RWPE2 (cell line): ENCODE results near the gene LEAP2.

Experiments used
- ATAC-seq: fragments of 200-7000 bp; cut with Tn5 transposase; 3 replicates; pipeline ENCODE4 v1.9.1; 2021; ENCODE audit warnings: low read depth
- DNase-seq: peaks from one replicate; pipeline ENCODE4 v3.0.0-alpha.2; 2020; ENCODE audit warnings: low spot score
- H3K27ac ChIP-seq: fragments of 450-650 bp; 2 replicates; pipeline ENCODE4 v1.5.1; 2017; ENCODE audit warnings: mild to moderate bottlenecking; ENCODE audit not compliant: poor library complexity, severe bottlenecking
- H3K27me3 ChIP-seq: fragments of 250-450 bp; sonication (Bioruptor Pico); 2 replicates; pipeline ENCODE4 v1.5.1; 2021; ENCODE audit warnings: mild to moderate bottlenecking, moderate library complexity; ENCODE audit not compliant: insufficient read depth, poor library complexity, severe bottlenecking
- H3K36me3 ChIP-seq: fragments of 250-450 bp; sonication (Bioruptor Pico); 2 replicates; pipeline ENCODE4 v1.5.1; 2020; ENCODE audit warnings: low read depth, mild to moderate bottlenecking, moderate library complexity
- H3K4me1 ChIP-seq: fragments of 250-450 bp; sonication (Bioruptor Pico); 2 replicates; pipeline ENCODE4 v1.5.1; 2021; ENCODE audit warnings: mild to moderate bottlenecking, moderate library complexity; ENCODE audit not compliant: insufficient read depth, poor library complexity, severe bottlenecking
- H3K4me3 ChIP-seq: fragments of 250-450 bp; sonication (Bioruptor Pico); 2 replicates; pipeline ENCODE4 v1.5.1; 2021; ENCODE audit warnings: mild to moderate bottlenecking, moderate library complexity; ENCODE audit not compliant: severe bottlenecking
- H3K9me3 ChIP-seq: fragments of 250-450 bp; sonication (Bioruptor Pico); 2 replicates; pipeline ENCODE4 v1.5.1; 2021; ENCODE audit warnings: mild to moderate bottlenecking, moderate library complexity; ENCODE audit not compliant: severe bottlenecking
- CTCF ChIP-seq: fragments of 450-650 bp; IDR thresholded peaks from one replicate; pipeline ENCODE4 v1.5.1; 2017; ENCODE audit warnings: mild to moderate bottlenecking, moderate library complexity; ENCODE audit not compliant: poor library complexity, severe bottlenecking

The LEAP2 gene

GRCh38 chr5:132884548-132884947, 11.1 kb downstream of the LEAP2 start:
- Histone ChIP-seq H3K9me3 (no peaks in the 10 kb centered on the region), H3K27me3 (no peaks in the 10 kb centered on the region), H3K4me3 (no peak overlapping the region), H3K36me3 (peaks cover 96% of the 10 kb centered on the region), H3K4me1 (no peaks in the 10 kb centered on the region), H3K27ac (no peak overlapping the region)
- no peak for DNase-seq
- no peak for TF ChIP-seq CTCF
- ATAC-seq: no peak

GRCh38 chr5:132886064-132886823, 12.8 kb downstream of the LEAP2 start:
- peaks cover 94% of the 10 kb centered on the region for H3K36me3 ChIP-seq

GRCh38 chr5:132887283-132887682, 13.8 kb downstream of the LEAP2 start:
- H3K36me3 ChIP-seq: peaks cover 94% of the 10 kb centered on the region
- H3K4me3 ChIP-seq: no peak overlapping the region
- no peak for TF ChIP-seq CTCF
- no peaks in the 10 kb centered on the region for H3K4me1 ChIP-seq
- ATAC-seq (no peak), DNase-seq (no peak)
- no peaks in the 10 kb centered on the region for H3K27me3 ChIP-seq
- no peak overlapping the region for H3K27ac ChIP-seq
- no peaks in the 10 kb centered on the region for H3K9me3 ChIP-seq

More at GRCh38 chr5:132886064-132886823, 12.8 kb downstream of the LEAP2 start:
- no peak for TF ChIP-seq CTCF
- H3K9me3 ChIP-seq: no peaks in the 10 kb centered on the region
- DNase-seq (no peak), ATAC-seq (no peak)
- no peaks in the 10 kb centered on the region for H3K4me1 ChIP-seq
- no peak overlapping the region for H3K4me3 ChIP-seq
- H3K27me3 ChIP-seq: no peaks in the 10 kb centered on the region
- H3K27ac ChIP-seq: no peak overlapping the region

- TF ChIP-seq CTCF: no peak
- H3K27me3 ChIP-seq: no peaks in the 10 kb centered on the region
Observed at GRCh38 chr5:132889501-132889900, 16.0 kb downstream of the LEAP2 start.

GRCh38 chr5:132890817-132891216, 17.3 kb downstream of the LEAP2 start:
- H3K9me3 ChIP-seq: no peaks in the 10 kb centered on the region
- TF ChIP-seq CTCF: no peak
- no peaks in the 10 kb centered on the region for H3K4me1 ChIP-seq
- H3K27me3 ChIP-seq: no peaks in the 10 kb centered on the region
- peaks cover 98% of the 10 kb centered on the region for H3K36me3 ChIP-seq
- no peak for ATAC-seq
- DNase-seq: no peak
- no peak overlapping the region for H3K27ac ChIP-seq
- H3K4me3 ChIP-seq: no peak overlapping the region

More at GRCh38 chr5:132889501-132889900, 16.0 kb downstream of the LEAP2 start:
- Histone ChIP-seq H3K9me3 (no peaks in the 10 kb centered on the region), H3K27ac (no peak overlapping the region), H3K4me3 (no peak overlapping the region), H3K36me3 (peaks cover 94% of the 10 kb centered on the region), H3K4me1 (no peaks in the 10 kb centered on the region)
- DNase-seq: no peak
- ATAC-seq: no peak
